ENCODE results near the gene ADGRE3. TPM values are rescaled to one million over a fixed set of nuclear protein-coding genes. Genes with fewer than 3 reads are reported as not detected.

ADGRE3 gene
- polyA plus RNA-seq, 1 donor (not counting 4 experiments of a cell fraction or from before 2014, with no cell fraction given): not detected

DNA sequence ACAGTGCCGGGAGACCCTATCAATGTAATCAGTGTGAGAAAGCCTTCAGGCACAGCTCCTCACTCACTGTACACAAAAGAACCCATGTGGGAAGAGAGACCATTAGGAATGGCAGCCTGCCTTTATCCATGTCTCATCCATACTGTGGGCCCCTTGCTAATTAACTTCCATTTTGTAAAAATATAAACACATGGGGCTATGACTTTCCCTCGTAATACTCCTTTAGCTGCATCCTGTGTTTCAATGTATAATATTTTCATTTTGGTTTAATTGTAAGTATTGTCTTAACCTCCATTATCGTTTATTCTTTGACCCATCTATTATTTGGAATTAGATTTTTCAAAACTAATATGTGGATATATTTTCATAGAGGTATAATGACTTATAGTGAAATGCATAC is 44.5 kb upstream of the ADGRE3 start:
- no peak overlapping the region for H2AFZ ChIP-seq (ENCODE audit: control insufficient read depth, low read length)
- no peak overlapping the region for H3K27ac ChIP-seq (ENCODE audit: control insufficient read depth, insufficient read depth, low read length)
- H3K79me2 ChIP-seq (ENCODE audit: control insufficient read depth, insufficient read depth, low read length): no peaks in the 10 kb centered on the region
- H4K20me1 ChIP-seq (ENCODE audit: control insufficient read depth, extremely low read depth, insufficient read depth, low read length): no peaks in the 10 kb centered on the region
- H3K9ac ChIP-seq (ENCODE audit: control insufficient read depth, extremely low read depth, insufficient read depth, low read length): no peak overlapping the region
- H3K9me1 ChIP-seq (ENCODE audit: control insufficient read depth, extremely low read depth, insufficient read depth, low read length): no peaks in the 10 kb centered on the region
- H3K4me1 ChIP-seq (ENCODE audit: control insufficient read depth, extremely low read depth, insufficient read depth, low read length): no peaks in the 10 kb centered on the region
- TF ChIP-seq CTCF (optimal IDR thresholded peaks at IDR 0.05 in 1 of 3, IDR thresholded peaks at IDR 0.05 in 1 of 3, conservative IDR thresholded peaks at IDR 0.05 in 1 of 3; ENCODE audit: extremely low read depth in 1 of 3, insufficient read depth in 2 of 3, low read length in 3 of 3) (no peak), EZH2 (IDR thresholded peaks at IDR 0.05; ENCODE audit: low read length) (no peak)
- H3K4me2 ChIP-seq (ENCODE audit: control insufficient read depth, extremely low read depth, insufficient read depth, low read depth, low read length): no peak overlapping the region
- peaks cover 8% of the 10 kb centered on the region for H3K9me3 ChIP-seq (ENCODE audit: control insufficient read depth, low read depth, low read length)
- no peaks in the 10 kb centered on the region for H3K27me3 ChIP-seq (ENCODE audit: control insufficient read depth, extremely low read depth, insufficient read depth, low read length)
- dilution Hi-C loops (cut with MboI; ENCODE audit: extremely low pct_ligation_motif_present, low sequenced_read_pairs): no loop called here
- H3K4me3 ChIP-seq (ENCODE audit: control insufficient read depth in 2 of 3, extremely low read depth in 1 of 3, insufficient read depth in 2 of 3, low read depth in 1 of 3, low read length in 3 of 3): no peak overlapping the region
- H3K36me3 ChIP-seq (ENCODE audit: control insufficient read depth in 2 of 2, extremely low read depth in 1 of 2, insufficient read depth in 2 of 2, low read length in 2 of 2): peaks cover 0 to 14% of the 10 kb centered on the region in 2 experiments
- no peak for DNase-seq (ENCODE audit: low read depth, low spot score)
- no peak for FAIRE-seq

DNA sequence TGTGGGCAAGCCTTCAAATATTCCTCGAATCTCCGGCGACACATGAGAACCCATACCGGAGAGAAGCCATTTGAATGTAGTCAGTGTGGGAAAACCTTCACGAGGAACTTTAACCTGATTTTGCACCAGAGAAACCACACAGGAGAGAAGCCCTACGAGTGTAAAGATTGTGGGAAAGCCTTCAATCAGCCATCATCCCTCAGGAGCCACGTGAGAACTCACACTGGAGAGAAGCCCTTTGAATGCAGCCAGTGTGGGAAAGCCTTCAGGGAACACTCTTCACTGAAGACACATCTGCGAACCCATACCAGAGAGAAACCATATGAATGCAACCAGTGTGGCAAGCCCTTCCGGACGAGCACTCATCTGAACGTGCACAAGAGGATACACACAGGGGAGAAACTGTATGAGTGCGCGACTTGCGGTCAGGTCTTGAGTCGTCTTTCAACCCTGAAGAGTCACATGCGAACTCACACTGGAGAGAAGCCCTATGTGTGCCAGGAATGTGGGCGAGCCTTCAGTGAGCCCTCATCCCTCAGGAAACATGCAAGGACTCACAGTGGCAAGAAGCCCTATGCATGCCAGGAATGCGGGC is 44.0 kb upstream of the ADGRE3 start:
- H3K4me3 ChIP-seq (ENCODE audit: control insufficient read depth in 2 of 3, extremely low read depth in 1 of 3, insufficient read depth in 2 of 3, low read depth in 1 of 3, low read length in 3 of 3): no peak overlapping the region
- no peaks in the 10 kb centered on the region for H3K27me3 ChIP-seq (ENCODE audit: control insufficient read depth, extremely low read depth, insufficient read depth, low read length)
- no peak overlapping the region for H3K27ac ChIP-seq (ENCODE audit: control insufficient read depth, insufficient read depth, low read length)
- H2AFZ ChIP-seq (ENCODE audit: control insufficient read depth, low read length): no peak overlapping the region
- H3K36me3 ChIP-seq (ENCODE audit: control insufficient read depth in 2 of 2, extremely low read depth in 1 of 2, insufficient read depth in 2 of 2, low read length in 2 of 2): peaks cover 0 to 14% of the 10 kb centered on the region in 2 experiments
- H3K4me1 ChIP-seq (ENCODE audit: control insufficient read depth, extremely low read depth, insufficient read depth, low read length): no peaks in the 10 kb centered on the region
- no peak for FAIRE-seq
- H3K4me2 ChIP-seq (ENCODE audit: control insufficient read depth, extremely low read depth, insufficient read depth, low read depth, low read length): no peak overlapping the region
- no peak for DNase-seq (ENCODE audit: low read depth, low spot score)
- dilution Hi-C loops (cut with MboI; ENCODE audit: extremely low pct_ligation_motif_present, low sequenced_read_pairs): no loop called here
- H3K9ac ChIP-seq (ENCODE audit: control insufficient read depth, extremely low read depth, insufficient read depth, low read length): no peak overlapping the region
- no peaks in the 10 kb centered on the region for H4K20me1 ChIP-seq (ENCODE audit: control insufficient read depth, extremely low read depth, insufficient read depth, low read length)
- H3K9me3 ChIP-seq (ENCODE audit: control insufficient read depth, low read depth, low read length): peaks cover 8% of the 10 kb centered on the region
- no peak for TF ChIP-seq EZH2 (IDR thresholded peaks at IDR 0.05; ENCODE audit: low read length)
- TF ChIP-seq CTCF (optimal IDR thresholded peaks at IDR 0.05 in 1 of 3, IDR thresholded peaks at IDR 0.05 in 1 of 3, conservative IDR thresholded peaks at IDR 0.05 in 1 of 3; ENCODE audit: extremely low read depth in 1 of 3, insufficient read depth in 2 of 3, low read length in 3 of 3): no peak
- no peaks in the 10 kb centered on the region for H3K79me2 ChIP-seq (ENCODE audit: control insufficient read depth, insufficient read depth, low read length)
- H3K9me1 ChIP-seq (ENCODE audit: control insufficient read depth, extremely low read depth, insufficient read depth, low read length): no peaks in the 10 kb centered on the region

Data from keratinocyte (primary cell).